Left lung (tissue), 10 donors: Measurements from ENCODE around the gene DLG1. TPM values are rescaled to one million over a fixed set of nuclear protein-coding genes. Genes with fewer than 3 reads are reported as not detected.

ENCODE experiments used
- ATAC-seq: fragments of 200-7000 bp; cut with Tn5 transposase; one replicate; pipeline ENCODE4 v1.9.1; 2020; ENCODE audit warnings: moderate library complexity
- DNase-seq, 4 donors: peaks; one replicate each; pipeline ENCODE4 v3.0.0-alpha.2; 2013 to 2020
- H3K27ac ChIP-seq, 2 donors: fragments of 200-600 bp; sonication (generic) in 1 of 2; one replicate each; pipeline versions ENCODE4 v1.5.0 to v1.8.0; 2020 to 2021
- H3K27me3 ChIP-seq, 2 donors: fragments of 200-600 bp; sonication (generic) in 1 of 2; one replicate each; pipeline versions ENCODE4 v1.5.0 to v1.8.0; 2020 to 2021
- H3K36me3 ChIP-seq, 2 donors: fragments of 200-600 bp; sonication (generic) in 1 of 2; one replicate each; pipeline versions ENCODE4 v1.5.0 to v1.8.0; 2020 to 2021
- H3K4me1 ChIP-seq, 2 donors: fragments of 200-600 bp; one replicate each; pipeline ENCODE4 v1.8.0; 2021
- H3K4me3 ChIP-seq, 2 donors: fragments of 200-600 bp; sonication (generic) in 1 of 2; one replicate each; pipeline versions ENCODE4 v1.5.0 to v1.8.0; 2020 to 2021; ENCODE audit warnings: mild to moderate bottlenecking in 1 of 2
- H3K9me3 ChIP-seq, 2 donors: fragments of 200-600 bp; sonication (generic) in 1 of 2; one replicate each; pipeline versions ENCODE4 v1.5.0 to v1.8.0; 2020 to 2021
- CTCF ChIP-seq, 2 donors: fragments of 200-600 bp; sonication (generic) in 1 of 2; IDR thresholded peaks; one replicate each; pipeline versions ENCODE4 v1.5.0 to v1.8.0; 2021; ENCODE audit warnings: antibody characterized with exemption in 2 of 2
- intact Hi-C, 2 donors: fragments of 100-400 bp; cut with DNase I; formaldehyde crosslinking; loops; one replicate each; pipeline versions ENCODE4 v1.11.2 to v1.14.2; 2022
- polyA plus RNA-seq, 6 donors: library from polyadenylated mRNA; unstranded; fragments of 120-200 nt; gene quantifications; one replicate each; pipeline ENCODE4 v1.2.1, GENCODE V29; 2013; ENCODE audit not compliant: insufficient read length in 6 of 6
- total RNA-seq, 2 donors: library from RNA; stranded (reverse); fragmentation: NEBNext Ultra II Directional; extraction: Animal tissue kit (Norgen Biotek cat#: 25700); gene quantifications; one replicate each; pipeline ENCODE4 v1.2.1, GENCODE V29; 2021
- donor health status: DM: no; HTN: yes; CAD: no.
- donor health status: DM: no; HTN: no; CAD: no.

The DLG1 gene
- total and polyA plus RNA-seq, 8 donors = 71.0 to 89.9 (median 83.2) TPM

- no peak for DNase-seq
- no peaks in the 10 kb centered on the region for H3K4me1 ChIP-seq
- intact Hi-C loops = no loop called here
- no peaks in the 10 kb centered on the region for H3K27me3 ChIP-seq
- no peak overlapping the region for H3K4me3 ChIP-seq
- TF ChIP-seq CTCF (IDR thresholded peaks at IDR 0.05) = no peak
- no peaks in the 10 kb centered on the region for H3K36me3 ChIP-seq
- peaks cover 0 to 19% of the 10 kb centered on the region in 2 donors for H3K9me3 ChIP-seq
- no peak overlapping the region for H3K27ac ChIP-seq
- ATAC-seq = no peak
Observed at GRCh38 chr3:197236362-197236761, 62.0 kb downstream of the DLG1 start.

GRCh38 chr3:197234947-197235914 lies 63.2 kb downstream of the DLG1 start:
- Histone ChIP-seq H3K9me3 (peaks cover 0 to 9% of the 10 kb centered on the region in 2 donors), H3K4me1 (no peaks in the 10 kb centered on the region), H3K27me3 (no peaks in the 10 kb centered on the region), H3K36me3 (no peaks in the 10 kb centered on the region), H3K4me3 (no peak overlapping the region), H3K27ac (no peak overlapping the region)
- intact Hi-C loops = no loop called here
- DNase-seq = no peak
- ATAC-seq = peak; percentile 63
- no peak for TF ChIP-seq CTCF (IDR thresholded peaks at IDR 0.05)

GRCh38 chr3:197231321-197231720 lies 67.1 kb downstream of the DLG1 start:
- TF ChIP-seq CTCF (IDR thresholded peaks at IDR 0.05) = no peak
- intact Hi-C loops = no loop called here
- ATAC-seq (no peak), DNase-seq (no peak)
- H3K27ac ChIP-seq = no peak overlapping the region
- no peak overlapping the region for H3K4me3 ChIP-seq
- H3K4me1 ChIP-seq = peaks cover 0 to 13% of the 10 kb centered on the region in 2 donors
- no peaks in the 10 kb centered on the region for H3K36me3 ChIP-seq
- peaks cover 0 to 6% of the 10 kb centered on the region in 2 donors for H3K9me3 ChIP-seq
- H3K27me3 ChIP-seq = no peaks in the 10 kb centered on the region

GRCh38 chr3:197229836-197230235 lies 68.6 kb downstream of the DLG1 start:
- Histone ChIP-seq H3K4me1 (peaks cover 0 to 13% of the 10 kb centered on the region in 2 donors), H3K27me3 (no peaks in the 10 kb centered on the region), H3K27ac (no peak overlapping the region), H3K4me3 (no peak overlapping the region), H3K9me3 (no peaks in the 10 kb centered on the region), H3K36me3 (no peaks in the 10 kb centered on the region)
- no peak for TF ChIP-seq CTCF (IDR thresholded peaks at IDR 0.05)
- DNase-seq (no peak), ATAC-seq (no peak)
- intact Hi-C loops = no loop called here

- H3K9me3 ChIP-seq = no peaks in the 10 kb centered on the region
- ATAC-seq = peak; percentile 23
- no peaks in the 10 kb centered on the region for H3K36me3 ChIP-seq
- intact Hi-C loops = no loop called here
- no peak overlapping the region for H3K27ac ChIP-seq
- no peak for TF ChIP-seq CTCF (IDR thresholded peaks at IDR 0.05)
- H3K27me3 ChIP-seq = no peaks in the 10 kb centered on the region
- no peak overlapping the region for H3K4me3 ChIP-seq
- DNase-seq = no peak
- peaks cover 0 to 16% of the 10 kb centered on the region in 2 donors for H3K4me1 ChIP-seq
Observed at GRCh38 chr3:197229178-197229577, 69.2 kb downstream of the DLG1 start.
